ENCODE data around the gene SEC22C.
A peak's percentile ranks its signal among the peaks of the same experiment; 100 is the strongest.

SEC22C gene

DNA sequence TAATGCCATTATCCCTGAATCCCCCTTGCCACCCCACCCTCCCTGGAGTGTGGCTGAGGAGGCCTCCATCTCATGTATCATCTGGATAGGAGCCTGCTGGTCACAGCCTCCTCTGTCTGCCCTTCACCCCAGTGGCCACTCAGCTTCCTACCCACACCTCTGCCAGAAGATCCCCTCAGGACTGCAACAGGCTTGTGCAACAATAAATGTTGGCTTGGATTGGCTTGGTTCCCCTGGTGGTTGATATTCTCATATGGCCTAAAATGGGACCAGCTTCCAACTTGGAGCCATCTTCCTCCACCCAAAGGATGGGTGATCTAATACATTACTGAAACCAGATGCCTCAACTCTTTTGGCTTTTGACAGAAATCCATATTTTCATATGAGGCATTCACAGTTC, 44.4 kb downstream of the SEC22C start:
- DNase-seq (ENCODE audit: low read depth) = no peak
- H3K4me3 ChIP-seq (ENCODE audit: low read depth, low read length) = no peak overlapping the region
- TF ChIP-seq, protein P1, sequence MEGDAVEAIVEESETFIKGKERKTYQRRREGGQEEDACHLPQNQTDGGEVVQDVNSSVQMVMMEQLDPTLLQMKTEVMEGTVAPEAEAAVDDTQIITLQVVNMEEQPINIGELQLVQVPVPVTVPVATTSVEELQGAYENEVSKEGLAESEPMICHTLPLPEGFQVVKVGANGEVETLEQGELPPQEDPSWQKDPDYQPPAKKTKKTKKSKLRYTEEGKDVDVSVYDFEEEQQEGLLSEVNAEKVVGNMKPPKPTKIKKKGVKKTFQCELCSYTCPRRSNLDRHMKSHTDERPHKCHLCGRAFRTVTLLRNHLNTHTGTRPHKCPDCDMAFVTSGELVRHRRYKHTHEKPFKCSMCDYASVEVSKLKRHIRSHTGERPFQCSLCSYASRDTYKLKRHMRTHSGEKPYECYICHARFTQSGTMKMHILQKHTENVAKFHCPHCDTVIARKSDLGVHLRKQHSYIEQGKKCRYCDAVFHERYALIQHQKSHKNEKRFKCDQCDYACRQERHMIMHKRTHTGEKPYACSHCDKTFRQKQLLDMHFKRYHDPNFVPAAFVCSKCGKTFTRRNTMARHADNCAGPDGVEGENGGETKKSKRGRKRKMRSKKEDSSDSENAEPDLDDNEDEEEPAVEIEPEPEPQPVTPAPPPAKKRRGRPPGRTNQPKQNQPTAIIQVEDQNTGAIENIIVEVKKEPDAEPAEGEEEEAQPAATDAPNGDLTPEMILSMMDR (IDR thresholded peaks at IDR 0.05; ENCODE audit: insufficient read depth, low read depth, low read length, missing control alignments) = no peak

DNA sequence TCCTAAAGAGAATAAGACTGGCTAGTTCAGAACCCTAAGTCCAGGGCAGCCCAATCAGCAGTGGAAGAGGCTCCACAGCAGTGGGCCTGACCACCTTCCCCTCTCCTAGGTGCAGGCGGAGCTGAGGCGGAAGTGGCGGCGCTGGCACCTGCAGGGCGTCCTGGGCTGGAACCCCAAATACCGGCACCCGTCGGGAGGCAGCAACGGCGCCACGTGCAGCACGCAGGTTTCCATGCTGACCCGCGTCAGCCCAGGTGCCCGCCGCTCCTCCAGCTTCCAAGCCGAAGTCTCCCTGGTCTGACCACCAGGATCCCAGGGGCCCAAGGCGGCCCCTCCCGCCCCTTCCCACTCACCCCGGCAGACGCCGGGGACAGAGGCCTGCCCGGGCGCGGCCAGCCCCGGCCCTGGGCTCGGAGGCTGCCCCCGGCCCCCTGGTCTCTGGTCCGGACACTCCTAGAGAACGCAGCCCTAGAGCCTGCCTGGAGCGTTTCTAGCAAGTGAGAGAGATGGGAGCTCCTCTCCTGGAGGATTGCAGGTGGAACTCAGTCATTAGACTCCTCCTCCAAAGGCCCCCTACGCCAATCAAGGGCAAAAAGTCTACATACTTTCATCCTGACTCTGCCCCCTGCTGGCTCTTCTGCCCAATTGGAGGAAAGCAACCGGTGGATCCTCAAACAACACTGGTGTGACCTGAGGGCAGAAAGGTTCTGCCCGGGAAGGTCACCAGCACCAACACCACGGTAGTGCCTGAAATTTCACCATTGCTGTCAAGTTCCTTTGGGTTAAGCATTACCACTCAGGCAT, 45.6 kb downstream of the SEC22C start:
- DNase-seq (ENCODE audit: low read depth) = peak; percentile 58

DNA sequence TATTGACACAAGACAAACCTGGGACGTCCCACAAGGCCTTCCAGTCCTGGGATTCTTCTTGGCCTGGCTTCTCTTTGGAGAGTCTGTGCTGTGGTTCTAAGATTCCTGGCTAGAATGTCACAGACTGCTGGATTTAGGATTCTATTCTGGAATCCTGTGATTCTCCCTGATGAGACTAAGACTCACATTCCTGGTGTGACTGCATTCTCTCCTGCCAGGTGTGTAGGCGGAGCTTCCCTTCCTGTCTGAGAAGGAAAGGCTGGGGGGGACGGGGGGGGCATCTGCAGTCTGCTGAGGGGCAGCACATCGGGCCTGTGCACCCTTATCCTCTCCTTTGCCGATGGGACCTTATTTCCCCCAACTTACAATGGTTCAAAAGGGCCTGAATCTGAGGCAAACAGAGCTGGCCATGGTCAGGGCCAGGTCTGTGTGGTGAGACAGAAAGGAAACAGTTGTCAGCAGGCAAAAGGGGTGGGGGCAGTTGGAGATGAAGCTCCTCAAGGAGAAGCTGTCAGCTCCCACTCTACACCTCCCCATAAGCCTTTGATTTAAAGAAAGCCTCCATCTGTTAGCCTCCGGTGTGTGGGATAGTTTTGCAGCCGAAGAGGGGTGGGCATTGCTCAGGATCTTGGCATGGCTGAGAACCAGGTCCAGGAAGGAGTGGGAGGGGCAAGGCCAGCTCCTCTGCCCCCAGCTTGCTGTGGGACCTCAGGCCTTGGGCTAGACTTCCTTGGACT, 48.4 kb downstream of the SEC22C start:
- no peak for DNase-seq (ENCODE audit: low read depth)
- TF ChIP-seq, protein P1 (IDR thresholded peaks at IDR 0.05; ENCODE audit: insufficient read depth, low read depth, low read length, missing control alignments) = no peak
- no peak overlapping the region for H3K4me3 ChIP-seq (ENCODE audit: low read depth, low read length)

More for the DNA sequence above, 45.6 kb downstream of the SEC22C start:
- TF ChIP-seq, protein P1 (IDR thresholded peaks at IDR 0.05; ENCODE audit: insufficient read depth, low read depth, low read length, missing control alignments) = peak; percentile 55
- H3K4me3 ChIP-seq (ENCODE audit: low read depth, low read length) = no peak overlapping the region

DNA sequence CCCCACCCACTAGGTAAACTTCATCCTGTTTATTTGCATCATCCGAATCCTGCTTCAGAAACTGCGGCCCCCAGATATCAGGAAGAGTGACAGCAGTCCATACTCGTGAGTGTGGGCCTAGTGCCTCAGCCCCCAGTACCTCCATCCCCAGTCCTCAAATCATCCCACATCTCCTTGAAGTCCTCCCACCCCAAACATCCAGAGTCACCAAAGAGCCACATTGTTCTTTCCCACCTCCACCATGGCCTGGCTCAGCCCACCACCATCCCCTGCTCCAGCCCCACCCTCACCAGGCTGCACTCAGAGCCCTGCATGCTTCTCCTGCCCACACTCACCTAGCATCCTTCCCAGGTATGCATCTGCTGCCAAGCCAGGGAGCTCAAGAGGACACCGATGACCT, 49.5 kb downstream of the SEC22C start:
- DNase-seq (ENCODE audit: low read depth) = no peak
- H3K4me3 ChIP-seq (ENCODE audit: low read depth, low read length) = no peak overlapping the region
- TF ChIP-seq, protein P1 (IDR thresholded peaks at IDR 0.05; ENCODE audit: insufficient read depth, low read depth, low read length, missing control alignments) = no peak

DNA sequence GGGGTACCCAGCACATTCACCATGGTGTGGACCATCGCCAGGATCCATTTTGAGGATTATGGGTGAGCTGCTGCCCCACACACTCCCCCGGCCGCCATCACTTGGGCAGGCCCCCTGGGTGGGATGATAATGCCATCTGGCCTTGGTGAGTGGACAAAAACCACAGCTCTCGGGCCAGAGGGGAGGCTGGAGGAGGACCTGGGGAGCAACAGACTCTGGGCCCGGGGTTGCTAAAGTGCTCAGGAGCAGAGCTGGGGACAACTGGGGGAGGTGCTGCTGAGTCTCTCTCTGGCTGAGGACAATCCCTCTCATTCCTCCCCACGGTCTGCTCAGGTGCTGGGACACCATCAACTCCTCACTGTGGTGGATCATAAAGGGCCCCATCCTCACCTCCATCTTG, 50.3 kb downstream of the SEC22C start:
- TF ChIP-seq, protein P1 (IDR thresholded peaks at IDR 0.05; ENCODE audit: insufficient read depth, low read depth, low read length, missing control alignments) = no peak
- DNase-seq (ENCODE audit: low read depth) = no peak
- no peak overlapping the region for H3K4me3 ChIP-seq (ENCODE audit: low read depth, low read length)

DNA sequence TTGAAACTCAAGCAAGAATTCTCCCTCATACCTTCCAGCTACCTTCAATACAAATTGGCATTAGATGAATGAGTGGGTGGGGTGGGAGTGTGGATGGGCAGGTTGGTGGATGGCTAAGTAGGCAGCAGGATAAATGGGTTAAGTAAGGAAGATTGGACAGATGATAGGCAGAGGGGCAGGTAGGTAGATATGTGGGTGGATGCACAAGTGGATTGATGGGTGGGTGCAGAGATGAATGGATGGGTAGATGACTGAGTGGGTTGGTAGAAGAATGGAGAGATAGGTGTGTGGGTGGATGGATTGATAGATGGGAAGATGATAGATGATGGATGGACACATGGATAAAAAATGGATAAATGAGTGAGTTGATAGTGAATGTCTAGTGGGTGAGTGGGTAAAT, 51.7 kb downstream of the SEC22C start:
- DNase-seq (ENCODE audit: low read depth) = no peak
- TF ChIP-seq, protein P1 (IDR thresholded peaks at IDR 0.05; ENCODE audit: insufficient read depth, low read depth, low read length, missing control alignments) = no peak
- no peak overlapping the region for H3K4me3 ChIP-seq (ENCODE audit: low read depth, low read length)
